GM21619 (cell line): ENCODE data around the gene PSME1.

Source experiments
- ATAC-seq: cut with Tn5 transposase; IDR thresholded peaks from one replicate; pipeline ENCODE4 v1.9.1; 2021; ENCODE audit not compliant: unreplicated experiment

PSME1 gene

GRCh38 chr14:24145690-24146452 is 9.9 kb downstream of the PSME1 start:
- no peak for ATAC-seq

GRCh38 chr14:24146453-24146977 is 10.5 kb downstream of the PSME1 start, which contains the start of gene PSME2:
PSME2 (minus strand) TSS chr14:24146610; CDS start chr14:24146581, 29 bp downstream.
- peak; percentile 63 for ATAC-seq

- ATAC-seq, result peak; percentile 72
Observed at GRCh38 chr14:24146978-24147760, 11.2 kb downstream of the PSME1 start, which contains the start of gene RNF31. RNF31 (plus strand) TSS chr14:24147498; CDS start chr14:24147699, 201 bp downstream.

GRCh38 chr14:24147761-24148428 is 11.9 kb downstream of the PSME1 start:
- ATAC-seq, result no peak

- ATAC-seq, result no peak
Observed at GRCh38 chr14:24149302-24149969, 13.4 kb downstream of the PSME1 start.

GRCh38 chr14:24150061-24150460 is 14.1 kb downstream of the PSME1 start:
- no peak for ATAC-seq

- ATAC-seq, result no peak
Observed at GRCh38 chr14:24150567-24150966, 14.6 kb downstream of the PSME1 start.

- ATAC-seq, result no peak
Observed at GRCh38 chr14:24150993-24151392, 15.0 kb downstream of the PSME1 start.

GRCh38 chr14:24151404-24152080 is 15.5 kb downstream of the PSME1 start:
- no peak for ATAC-seq

GRCh38 chr14:24155100-24155499 is 19.1 kb downstream of the PSME1 start:
- ATAC-seq, result no peak

GRCh38 chr14:24156840-24157239 is 20.8 kb downstream of the PSME1 start:
- ATAC-seq, result no peak

GRCh38 chr14:24157331-24157730 is 21.3 kb downstream of the PSME1 start:
- ATAC-seq, result no peak

- ATAC-seq, result no peak
Observed at GRCh38 chr14:24159777-24160498, 23.9 kb downstream of the PSME1 start.

- no peak for ATAC-seq
Observed at GRCh38 chr14:24160499-24160849, 24.5 kb downstream of the PSME1 start.

GRCh38 chr14:24160850-24161804 is 25.1 kb downstream of the PSME1 start, which contains the start of gene IRF9:
IRF9 (plus strand) TSS chr14:24161265; CDS start chr14:24162145, 880 bp downstream.
- ATAC-seq, result peak; percentile 73

GRCh38 chr14:24162093-24162492 is 26.1 kb downstream of the PSME1 start:
- no peak for ATAC-seq

GRCh38 chr14:24164518-24164991 is 28.6 kb downstream of the PSME1 start:
- no peak for ATAC-seq

GRCh38 chr14:24165785-24166184 is 29.8 kb downstream of the PSME1 start:
- ATAC-seq, result no peak
